ENCODE results near the gene PLCXD3.

GRCh38 chr5:41364346-41364745, 146.1 kb downstream of the PLCXD3 start:
- TF ChIP-seq CTCF (IDR thresholded peaks at IDR 0.05), result no peak
- no peak for TF ChIP-seq EP300 (IDR thresholded peaks at IDR 0.05)
- TF ChIP-seq POLR2AphosphoS5 (IDR thresholded peaks at IDR 0.05), result no peak

Measured in gastroesophageal sphincter (tissue), 3 donors.